Activated T-cell treated with anti-CD3 and anti-CD28 coated beads, Interleukin-2, amount 50 U/mL, for 48 hours (primary cell): ENCODE data around the gene PSTPIP1.

Experiments
- DNase-seq, 2 experiments: peaks; one replicate each; pipeline ENCODE4 v3.0.0-alpha.2; 2020

Gene PSTPIP1

DNA sequence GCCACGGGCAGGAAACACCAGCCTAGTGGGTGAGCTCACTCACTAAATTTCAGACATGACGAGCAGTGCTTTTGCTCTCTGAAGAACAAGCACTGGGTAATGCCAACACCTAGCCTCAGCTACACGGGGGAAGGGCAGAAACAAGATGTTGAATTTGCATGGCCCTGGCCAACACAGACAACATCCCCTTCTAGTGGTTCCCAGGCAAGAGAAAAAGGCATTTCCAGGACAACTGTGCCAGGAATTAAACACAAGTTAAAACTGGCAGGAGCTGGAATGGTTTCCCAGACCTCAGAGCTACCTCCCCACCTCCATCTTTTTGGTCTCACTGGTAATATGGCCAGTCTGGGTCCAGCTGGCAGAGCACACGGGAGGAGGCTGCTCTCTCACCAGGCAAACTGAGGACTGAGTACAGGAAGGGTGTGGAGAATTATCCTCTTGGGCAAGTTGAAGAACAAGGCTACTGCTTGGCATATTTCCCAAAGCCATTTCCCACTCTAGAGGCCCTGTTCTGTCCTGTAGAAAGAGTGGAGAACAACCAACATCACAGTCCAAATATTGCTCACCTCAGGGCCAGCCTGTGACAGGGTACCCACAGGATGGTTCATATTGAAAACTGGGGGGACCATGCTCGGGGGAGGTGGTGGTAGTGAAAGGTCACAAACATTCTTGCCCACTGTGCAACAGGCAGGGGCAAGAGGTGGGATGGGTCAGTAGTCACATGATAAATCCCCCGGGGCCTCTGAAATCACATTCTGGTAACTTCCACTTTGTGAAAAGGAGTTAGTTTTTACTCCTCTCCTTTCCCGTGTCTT is 49.5 kb downstream of the PSTPIP1 start:
- no peak for DNase-seq

DNA sequence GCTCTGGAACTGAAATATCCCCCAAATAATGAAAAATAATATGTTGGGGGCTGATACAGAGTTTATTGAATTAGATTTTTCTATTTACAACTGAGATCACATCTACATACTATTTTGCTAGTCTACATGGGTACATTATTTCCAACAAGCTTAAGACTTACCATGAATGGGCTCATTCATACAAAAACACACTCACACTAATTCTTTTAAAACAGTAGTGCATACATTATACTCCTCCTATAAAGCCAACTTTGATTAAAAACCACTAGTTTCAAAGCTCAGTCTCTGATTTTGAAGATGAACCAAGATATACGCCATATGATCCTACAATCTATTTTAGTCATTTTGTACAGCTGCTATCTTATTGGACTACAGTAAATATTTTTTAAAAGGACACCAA is 51.1 kb downstream of the PSTPIP1 start:
- DNase-seq = no peak

DNA sequence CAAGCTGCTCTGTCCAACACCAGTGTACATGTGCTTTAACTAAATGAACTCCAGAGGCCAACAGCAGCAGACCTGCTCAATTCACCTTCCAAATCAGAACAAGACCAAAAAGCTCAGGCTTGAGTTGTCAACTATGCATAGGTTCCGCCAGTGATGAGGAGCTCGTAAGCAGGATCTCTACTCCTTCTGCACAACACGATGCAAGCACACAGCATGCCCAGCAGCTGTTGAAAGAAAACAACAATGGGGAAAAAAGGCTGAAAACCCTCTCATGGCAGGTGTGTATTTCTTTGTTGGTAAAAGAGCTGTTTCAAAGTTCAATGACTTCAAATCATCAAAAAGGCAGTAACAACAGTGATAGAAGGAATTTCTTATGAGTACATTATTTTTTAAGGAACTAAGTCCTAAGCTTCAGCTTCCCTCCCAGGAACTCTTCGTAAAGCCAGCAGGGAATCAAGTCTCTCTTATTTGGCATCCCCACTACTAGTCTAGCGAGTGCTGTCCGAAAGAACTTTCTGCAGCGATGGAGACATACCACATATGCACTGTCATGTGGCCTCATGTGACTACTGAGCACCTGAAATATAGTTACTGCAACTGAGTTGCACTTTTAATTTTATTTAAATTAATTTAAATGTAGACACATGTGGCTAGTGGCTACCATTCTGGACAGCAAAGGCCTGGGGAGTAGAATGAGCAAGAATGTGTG is 51.9 kb downstream of the PSTPIP1 start:
- DNase-seq = no peak

DNA sequence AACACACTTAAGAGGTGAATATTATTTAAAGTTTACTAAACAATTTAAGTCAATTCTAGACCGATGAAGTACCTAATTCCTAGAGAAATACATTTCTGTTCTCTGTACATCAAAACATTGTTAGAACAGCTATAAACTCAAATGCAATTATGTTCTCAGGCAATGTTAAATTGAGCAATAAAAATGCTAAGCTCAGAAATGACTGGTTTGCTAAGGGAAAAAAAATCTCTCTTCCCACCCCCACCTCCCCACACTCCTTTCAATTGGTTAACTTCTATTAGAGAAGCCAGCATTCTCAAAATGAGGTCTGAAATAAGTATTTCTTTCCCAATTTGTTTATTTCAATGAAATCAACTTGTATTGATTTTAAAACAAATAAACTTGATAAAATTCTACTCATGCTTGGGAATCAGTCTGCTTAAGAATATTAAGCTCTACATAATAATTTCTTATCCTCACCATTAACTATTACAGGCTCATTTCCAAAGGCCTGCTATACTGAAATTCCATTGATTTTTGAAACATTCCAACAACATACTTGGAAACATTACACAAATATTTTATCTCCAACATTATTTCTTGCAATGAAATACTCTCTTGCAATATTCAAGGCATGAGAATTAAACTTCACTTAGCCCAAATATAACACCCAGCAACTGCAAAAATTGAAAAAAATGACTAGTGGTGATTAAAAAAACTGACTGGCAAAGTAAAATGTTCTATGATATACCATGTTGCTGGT is 53.4 kb downstream of the PSTPIP1 start:
- no peak for DNase-seq

DNA sequence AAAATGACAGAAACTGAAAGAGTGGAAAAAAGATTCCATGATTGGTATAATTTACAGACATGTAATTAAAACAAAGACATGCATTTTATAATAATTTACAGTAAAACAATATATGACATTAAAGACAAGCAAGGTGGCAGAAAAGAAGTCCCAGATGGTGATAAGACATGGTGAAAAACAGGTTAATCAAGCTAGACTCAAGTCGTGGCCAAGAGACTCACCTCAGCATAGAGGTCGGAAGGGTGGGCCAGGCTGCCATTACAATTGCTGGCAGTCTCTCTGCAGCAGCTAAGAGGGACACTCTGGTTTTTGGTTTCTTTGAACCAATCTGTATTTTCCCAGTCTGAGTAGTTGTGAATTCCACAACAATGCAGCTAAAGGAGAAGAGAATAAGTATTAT is 57.6 kb downstream of the PSTPIP1 start:
- DNase-seq = no peak

DNA sequence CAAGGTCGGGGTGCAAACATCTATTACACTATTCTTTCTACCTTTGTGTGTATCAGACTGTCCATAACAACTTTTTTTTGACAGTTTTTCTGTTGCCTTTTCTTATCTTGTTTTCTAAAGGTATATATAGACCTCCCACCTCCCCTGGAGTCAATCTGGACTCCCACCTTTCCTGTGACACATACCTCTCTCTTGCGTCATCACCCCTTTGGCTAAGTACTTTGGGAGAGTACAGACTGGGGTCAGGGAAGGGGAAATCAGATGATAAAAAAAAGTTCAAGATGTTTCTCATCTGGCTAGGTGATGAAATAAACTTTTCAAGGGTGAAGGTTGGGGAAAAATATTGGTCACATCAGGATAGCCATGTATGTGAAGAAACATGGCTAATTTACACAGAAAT is 58.8 kb downstream of the PSTPIP1 start:
- no peak for DNase-seq

DNA sequence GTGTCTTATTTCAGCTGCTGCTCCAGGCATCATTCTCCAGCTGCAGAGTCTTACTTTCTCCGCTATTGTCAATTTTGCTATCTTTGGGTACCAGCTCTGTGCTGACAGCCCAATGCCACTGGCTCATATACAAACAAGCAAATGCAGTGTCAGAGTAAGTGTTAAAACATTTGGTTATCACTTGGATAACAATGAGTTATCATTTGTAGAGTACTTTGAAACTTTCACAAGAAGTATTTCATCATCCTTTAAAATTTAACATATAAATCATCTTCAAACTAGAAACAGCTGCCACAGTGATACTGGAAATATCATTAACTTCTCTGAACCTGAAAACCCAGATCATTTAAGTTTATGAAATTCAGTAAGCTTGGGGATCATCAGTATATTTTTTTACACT is 62.1 kb downstream of the PSTPIP1 start:
- no peak for DNase-seq

DNA sequence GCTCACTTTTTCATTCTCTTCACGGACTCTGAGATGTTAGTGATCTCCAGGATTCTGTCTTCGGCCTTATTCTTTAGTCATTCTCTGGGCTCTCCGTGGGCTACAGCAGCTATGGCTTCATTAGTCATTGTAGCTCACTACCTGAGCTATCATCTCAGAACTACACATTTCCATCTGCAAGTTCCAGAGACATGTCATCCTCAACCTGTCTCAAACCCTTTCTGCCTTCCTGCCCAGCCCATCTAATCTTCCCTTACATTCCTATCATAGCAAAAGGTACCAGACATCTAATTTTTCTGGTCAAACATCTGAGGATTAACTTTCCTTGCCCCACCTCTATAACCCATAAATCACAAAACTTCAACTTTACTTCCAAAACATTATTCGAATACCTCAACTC is 62.8 kb downstream of the PSTPIP1 start:
- DNase-seq = no peak

DNA sequence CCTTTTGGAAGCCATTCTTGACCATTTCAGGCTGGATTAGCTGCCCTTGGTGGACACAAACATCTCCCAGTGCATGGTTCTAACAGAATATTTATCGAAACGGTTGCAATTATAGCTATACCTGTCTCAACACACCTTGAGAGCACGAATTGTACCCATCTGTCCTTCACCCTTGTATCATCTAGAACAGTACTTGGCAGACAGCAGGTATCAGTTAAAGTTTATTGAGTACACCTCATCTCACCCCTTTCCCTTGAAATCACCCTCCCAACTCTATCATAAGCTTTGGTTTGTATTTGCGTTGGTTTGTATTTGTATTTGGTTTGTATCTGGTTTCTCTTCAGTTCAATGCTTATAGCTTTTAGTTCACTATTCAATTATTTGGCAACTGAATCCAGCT is 63.5 kb downstream of the PSTPIP1 start:
- no peak for DNase-seq

DNA sequence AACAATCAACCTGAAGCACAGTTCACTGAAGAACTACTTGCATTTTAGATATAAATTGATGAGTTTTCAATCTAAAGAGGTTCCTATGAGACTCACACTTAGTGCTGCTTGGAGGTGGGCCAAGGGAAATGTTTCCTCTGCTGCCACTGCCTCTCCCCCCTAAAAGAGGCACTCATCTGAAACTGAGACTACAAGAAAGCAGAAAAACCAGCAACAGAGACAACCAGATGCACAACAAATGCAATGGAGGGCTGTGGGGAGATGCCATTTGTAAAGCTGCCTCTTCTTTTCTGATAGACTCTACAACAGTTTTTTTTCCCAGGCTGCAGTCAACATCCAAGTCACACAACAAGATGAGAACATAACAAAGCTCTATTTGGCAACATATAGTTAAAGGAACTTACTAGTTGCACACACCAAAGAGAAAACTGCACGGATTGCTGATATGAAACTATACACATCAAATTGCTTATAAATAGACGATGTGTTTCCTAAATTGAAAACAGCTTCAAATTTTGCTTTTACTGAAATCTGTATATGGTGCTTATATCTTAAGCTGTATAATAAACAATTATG is 64.9 kb downstream of the PSTPIP1 start:
- no peak for DNase-seq

DNA sequence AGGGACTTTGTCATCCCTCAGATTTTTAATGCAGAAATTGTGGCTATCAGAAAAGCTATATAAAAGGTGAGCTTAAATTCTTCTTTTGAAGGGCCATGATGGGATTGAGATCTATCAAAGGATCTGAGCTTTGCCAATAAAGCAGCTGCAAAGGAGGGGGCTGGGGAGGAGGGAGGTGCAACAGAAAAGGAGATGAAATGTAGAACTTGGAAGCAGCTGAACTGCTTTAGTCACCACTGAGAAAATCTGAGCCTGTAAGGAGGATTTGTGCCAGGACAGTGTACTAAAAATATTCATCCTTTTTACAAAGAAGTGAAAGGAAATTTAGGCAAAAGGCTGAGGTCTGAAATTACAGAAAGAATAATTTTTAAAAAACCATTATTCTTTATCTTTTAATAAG is 65.6 kb downstream of the PSTPIP1 start:
- no peak for DNase-seq

DNA sequence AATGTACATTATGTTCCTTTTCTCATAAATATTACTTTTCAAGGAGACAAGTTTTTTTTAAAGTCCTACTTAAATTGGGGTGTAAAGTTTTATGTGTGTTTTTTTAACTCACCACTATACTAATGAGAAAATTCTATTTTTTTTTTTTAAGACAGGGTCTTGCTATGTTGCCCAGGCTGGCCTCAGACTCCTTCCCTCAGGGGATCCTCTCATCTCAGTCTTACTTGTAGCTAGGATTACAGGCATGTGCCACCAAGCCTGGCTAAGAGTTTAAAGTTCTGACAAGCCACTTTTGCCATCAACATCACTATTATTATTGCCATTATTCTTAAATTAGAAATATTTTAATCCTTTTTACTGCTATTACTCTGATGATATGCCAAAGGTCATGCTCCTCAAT is 68.3 kb downstream of the PSTPIP1 start:
- DNase-seq = no peak

DNA sequence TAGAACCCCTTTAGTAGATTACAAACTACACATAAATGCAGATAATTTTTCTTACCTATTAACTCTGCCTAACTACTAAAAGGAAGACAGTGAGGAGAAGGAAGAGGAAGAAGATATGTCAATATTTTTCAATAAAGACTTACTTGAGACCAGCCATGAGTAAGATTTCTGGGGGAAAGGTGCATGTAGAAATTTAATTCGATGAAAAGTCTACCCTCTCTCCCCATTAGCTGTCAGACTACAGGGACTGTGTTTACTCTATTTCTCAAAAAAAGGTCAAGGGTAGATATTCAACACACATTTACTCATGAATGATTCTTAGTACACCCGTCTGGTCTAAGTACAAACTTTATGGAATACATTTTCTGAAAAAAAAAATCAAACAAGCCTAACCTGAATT is 69.1 kb downstream of the PSTPIP1 start:
- DNase-seq = no peak

DNA sequence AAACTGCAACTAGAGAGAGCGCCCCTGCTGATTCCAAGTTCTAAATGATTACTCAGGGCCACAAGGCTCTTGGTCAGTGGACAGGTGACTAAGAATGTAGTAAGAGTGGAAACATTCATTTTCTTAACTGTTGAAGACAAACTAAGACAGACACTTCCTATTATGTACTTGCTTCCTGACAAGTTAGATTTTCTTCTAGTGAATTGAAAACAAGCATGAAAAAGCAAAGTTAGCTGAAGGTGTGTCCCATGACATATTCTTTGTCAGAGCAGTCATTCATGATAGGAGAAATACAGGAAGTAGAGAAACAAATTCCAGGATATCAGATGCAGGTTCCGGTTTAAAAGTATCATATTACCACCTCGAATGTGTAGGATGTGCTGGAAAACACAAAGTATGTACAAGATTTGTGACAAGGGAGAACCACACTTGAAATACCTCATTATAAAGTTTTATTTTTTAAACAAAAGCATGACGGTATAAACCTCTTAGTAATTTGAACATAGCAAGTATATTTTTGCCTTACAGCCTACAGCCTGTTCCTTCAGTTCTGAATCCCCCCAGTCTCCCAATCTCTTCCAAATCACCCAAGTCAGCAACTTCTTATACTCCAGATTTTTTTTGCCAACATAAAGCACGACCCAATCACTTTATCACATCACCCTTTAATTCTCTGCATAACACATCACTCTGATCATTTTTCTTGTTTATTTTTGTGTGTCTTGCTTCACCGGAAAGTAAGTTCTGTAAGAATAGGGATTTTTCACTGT is 69.8 kb downstream of the PSTPIP1 start:
- DNase-seq = no peak

DNA sequence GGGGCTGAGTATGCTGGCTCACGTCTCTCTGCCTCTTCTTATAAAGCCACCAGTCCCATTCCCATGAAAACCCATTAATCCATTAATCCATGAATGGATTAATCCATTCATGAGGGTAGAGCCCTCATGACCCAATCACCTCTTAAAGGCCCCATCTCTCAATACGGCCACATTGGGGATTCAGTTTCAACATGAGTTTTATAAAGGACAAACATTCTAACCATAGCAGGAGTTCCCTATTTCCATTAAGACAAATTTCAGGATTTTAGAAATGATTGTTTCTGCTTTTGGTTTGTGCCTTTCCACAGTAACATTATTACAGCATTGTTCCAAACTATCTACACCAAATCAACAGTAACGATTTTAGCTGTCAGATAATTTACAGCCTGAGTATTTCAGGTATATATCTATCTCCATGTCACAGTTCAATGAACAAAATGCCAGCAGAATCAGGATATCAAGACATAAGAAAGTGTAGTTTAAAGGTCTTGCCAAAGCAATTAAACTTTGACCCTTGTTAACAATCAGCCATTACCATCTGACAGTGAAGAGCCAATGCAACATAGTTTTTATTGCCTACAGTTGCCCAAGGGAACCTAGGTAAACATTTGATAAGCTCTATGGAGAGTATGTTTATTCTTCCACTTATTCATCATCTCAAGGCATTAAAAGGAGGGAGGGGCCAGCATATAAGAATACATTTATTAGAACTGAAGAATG is 72.2 kb downstream of the PSTPIP1 start:
- no peak for DNase-seq

DNA sequence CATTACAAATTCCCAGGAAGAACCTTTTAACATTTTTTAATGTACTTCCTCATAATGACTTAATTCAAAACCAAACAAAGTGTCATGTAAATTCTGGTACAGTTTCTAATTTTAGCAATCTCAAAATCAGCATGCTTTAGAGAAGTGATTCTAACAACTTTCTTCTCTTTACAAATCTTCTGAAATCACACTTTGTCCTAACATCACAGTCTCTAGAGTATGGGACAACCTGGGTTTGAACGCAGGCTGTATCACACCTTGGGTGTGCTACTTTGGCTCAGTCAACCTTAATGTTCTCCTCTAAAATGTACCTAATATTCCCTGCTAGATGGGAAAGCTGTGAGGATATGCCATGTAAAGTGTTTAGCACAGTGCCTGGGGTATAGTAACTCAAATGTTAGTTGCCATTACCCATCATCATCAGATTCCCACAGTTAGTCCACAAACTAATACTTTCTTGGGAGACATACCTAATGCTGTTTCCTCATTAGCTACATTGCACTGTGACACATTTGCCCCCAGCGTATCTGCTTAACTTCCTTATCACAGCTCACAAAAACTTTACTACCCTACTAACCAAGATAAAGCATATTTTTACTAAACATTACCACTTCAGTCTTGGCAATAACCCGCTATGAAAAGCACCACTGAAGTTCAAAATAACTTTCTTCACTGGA is 72.9 kb downstream of the PSTPIP1 start:
- no peak for DNase-seq

DNA sequence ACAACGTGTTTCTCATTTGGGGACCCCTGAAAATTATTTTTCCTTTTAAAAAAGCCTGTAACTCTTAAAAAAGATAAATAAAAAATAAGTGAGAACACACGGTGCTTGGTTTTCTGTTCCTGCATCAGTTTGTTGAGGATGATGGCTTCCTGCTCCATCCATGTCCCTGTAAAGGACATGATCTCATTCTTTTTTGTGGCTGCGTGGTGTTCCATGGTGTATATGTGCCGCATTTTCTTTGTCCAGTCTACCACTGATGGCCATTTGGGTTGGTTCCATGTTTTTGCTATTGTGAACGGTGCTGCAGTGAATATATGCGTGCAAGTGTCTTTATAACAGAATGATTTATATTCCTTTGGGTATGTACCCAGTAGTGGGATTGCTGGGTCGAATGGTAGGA is 73.7 kb downstream of the PSTPIP1 start:
- no peak for DNase-seq

DNA sequence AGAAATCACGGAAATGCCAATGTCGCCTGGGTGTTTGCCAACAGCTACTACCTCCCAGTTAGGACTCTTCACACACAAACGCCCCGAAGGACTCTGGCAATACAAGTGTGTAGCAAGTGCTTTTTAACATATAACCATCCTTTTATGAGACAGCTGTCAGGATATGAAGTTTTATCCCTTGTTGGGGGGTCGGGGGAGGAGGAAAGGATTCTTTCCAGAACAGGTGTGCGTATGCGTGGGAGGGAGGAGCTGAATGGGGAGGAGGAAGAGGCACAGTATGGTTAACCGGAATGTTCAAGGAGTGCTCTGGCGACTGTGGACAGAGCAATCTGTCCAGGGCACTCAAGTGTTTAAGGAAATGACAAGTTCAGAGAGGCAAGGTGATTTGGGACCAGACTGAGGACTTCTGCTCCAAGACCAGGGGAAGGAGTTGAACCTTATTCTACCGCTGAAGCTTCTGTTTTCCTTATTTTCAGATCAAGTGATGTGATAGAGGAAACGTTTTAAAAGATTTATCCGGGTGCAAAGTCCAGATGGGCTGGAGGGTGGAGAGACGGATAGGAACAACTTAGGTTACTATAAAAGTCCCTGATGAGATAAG is 74.7 kb downstream of the PSTPIP1 start:
- DNase-seq = no peak

DNA sequence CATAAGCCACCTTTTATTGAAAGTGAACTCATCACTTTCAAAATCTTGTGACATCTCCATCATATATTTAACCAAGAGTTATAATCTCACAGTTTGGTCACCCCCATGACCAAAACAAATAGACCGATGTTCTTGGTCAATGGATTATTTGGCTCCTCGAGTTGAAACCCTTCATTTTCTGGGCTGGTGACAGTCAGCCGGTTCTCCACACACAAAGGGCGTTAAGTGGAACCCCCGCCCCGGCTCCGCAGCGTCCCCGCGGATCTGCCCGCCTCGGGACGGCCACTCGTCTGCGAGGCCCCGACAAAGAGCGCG is 75.2 kb downstream of the PSTPIP1 start:
- DNase-seq = no peak

DNA sequence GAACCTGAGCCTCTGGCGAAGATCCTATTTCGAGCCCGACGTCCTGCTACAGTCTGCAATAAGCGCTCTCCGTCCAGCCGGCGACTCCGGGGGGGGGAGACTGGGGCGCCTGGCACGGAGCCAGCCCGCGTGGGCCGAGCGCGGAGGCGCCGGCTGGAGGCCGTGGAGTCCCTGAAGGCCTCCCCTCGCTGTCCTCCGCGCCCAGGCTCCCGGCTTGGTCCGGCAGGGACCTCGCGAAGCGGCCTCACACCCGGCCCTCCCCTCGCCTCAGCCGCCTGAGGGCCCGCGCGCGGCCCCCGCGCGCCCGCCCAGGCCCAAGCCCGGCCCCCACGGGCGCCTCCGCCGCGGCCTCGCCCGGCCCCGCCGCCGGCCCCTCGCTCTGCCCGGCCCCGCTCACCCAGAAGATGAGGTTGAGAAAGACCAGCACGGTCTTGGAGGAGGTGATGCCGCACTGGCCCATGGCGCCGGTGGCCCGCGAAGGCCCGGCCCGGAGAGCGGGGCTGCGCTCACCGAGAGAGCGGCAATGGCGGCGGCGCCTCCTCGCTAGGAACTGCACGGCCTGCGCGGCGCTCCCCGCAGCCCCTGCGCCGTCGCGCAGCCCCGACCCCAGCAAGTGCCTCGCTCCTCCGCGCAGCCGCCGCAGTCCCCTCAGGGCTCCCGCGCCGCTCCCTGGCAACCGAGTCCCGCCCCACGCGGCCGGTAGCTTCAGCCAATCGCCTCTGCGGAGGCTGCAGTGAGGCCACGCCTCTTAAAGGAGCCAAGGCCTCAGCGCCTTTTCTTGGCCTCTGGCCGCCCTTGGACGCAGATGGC is 75.8 kb downstream of the PSTPIP1 start, which contains the start of gene TSPAN3:
Gene TSPAN3, minus strand, starts transcription at position 615 of the 810 bp plus-strand sequence. Its CDS starts 155 bp downstream, at position 460.
- peak; percentile 94 to 95 for DNase-seq
